IgD-negative memory B cell (primary cell): Measurements from ENCODE around the gene TFF2. TPM values are rescaled to one million over a fixed set of nuclear protein-coding genes. Genes with fewer than 3 reads are reported as not detected.

Source experiments
- H3K27ac Mint-ChIP-seq, 3 donors: one replicate each; pipeline ENCODE4 v1.8.0; 2020 to 2022; ENCODE audit warnings: mild to moderate bottlenecking in 3 of 3, mixed read lengths in 3 of 3, moderate library complexity in 1 of 3
- H3K27me3 Mint-ChIP-seq: one replicate; pipeline ENCODE4 v1.8.0; 2021; ENCODE audit warnings: mixed read lengths
- H3K36me3 Mint-ChIP-seq: one replicate; pipeline ENCODE4 v1.8.0; 2020; ENCODE audit warnings: mild to moderate bottlenecking, mixed read lengths
- H3K4me1 Mint-ChIP-seq, 3 donors: one replicate each; pipeline ENCODE4 v1.8.0; 2020 to 2022; ENCODE audit warnings: mixed read lengths in 3 of 3, mild to moderate bottlenecking in 1 of 3
- H3K4me3 Mint-ChIP-seq, 4 donors: one replicate each; pipeline ENCODE4 v1.8.0; 2020 to 2022; ENCODE audit warnings: mild to moderate bottlenecking in 4 of 4, mixed read lengths in 4 of 4, moderate library complexity in 3 of 4
- H3K9me3 Mint-ChIP-seq, 3 donors: one replicate each; pipeline ENCODE4 v1.8.0; 2020 to 2021; ENCODE audit warnings: mixed read lengths in 3 of 3, mild to moderate bottlenecking in 1 of 3
- polyA plus RNA-seq: library from polyadenylated mRNA; unstranded; fragments of 300-500 nt; fragmentation: Illumina TruSeq; gene quantifications from one replicate; pipeline ENCODE4 v1.2.3, GENCODE V29; 2021

The TFF2 gene
- polyA plus RNA-seq, 1 donor from 2014 or later = not detected

DNA sequence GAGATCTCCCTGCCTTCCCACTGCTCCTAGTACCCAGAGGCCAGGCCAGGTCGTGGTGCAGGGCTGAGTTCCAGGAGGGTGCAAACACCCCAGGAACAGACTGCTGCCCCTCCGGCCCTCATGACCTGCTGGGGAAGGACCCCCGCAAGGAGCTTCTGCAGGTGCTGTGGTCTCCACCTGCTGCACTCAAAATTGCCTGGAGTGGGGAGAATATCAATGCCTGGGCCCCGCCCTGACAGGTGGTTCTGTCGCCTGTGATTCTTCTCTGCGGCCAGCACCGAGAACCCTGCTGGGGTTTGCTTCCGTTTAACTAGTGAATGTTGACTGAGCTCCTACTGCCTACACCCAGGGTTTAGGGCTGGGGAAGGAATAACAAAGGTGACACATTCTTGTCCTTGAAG, 33.5 kb downstream of the TFF2 start:
- H3K27me3 Mint-ChIP-seq = no peaks in the 10 kb centered on the region
- H3K4me1 Mint-ChIP-seq = peaks cover 7 to 10% (median 8%) of the 10 kb centered on the region in 3 donors
- H3K36me3 Mint-ChIP-seq = no peaks in the 10 kb centered on the region
- no peak overlapping the region for H3K27ac Mint-ChIP-seq
- peak overlapping the region in 1 of 4 donors; percentile 65 for H3K4me3 Mint-ChIP-seq
- no peaks in the 10 kb centered on the region for H3K9me3 Mint-ChIP-seq

DNA sequence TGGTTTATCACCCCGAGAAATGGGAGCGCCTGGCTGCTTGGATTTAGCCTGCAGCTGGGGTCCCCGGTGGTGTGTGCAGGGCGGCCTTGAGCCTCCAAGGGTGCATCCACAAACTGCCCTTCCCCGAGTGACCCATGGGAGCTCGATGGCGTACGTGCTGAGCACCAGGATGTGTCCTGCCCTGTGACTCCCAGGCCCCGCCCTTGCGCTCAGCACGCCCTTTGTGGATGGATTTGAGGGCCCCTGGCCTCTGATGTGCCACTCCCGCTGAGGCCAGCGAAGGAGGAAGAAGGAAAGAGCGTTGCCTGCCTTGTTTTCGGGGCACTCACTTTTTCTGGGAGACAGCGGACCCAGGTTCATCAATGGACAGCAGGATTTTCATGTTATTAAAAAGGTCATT, 33.9 kb downstream of the TFF2 start:
- Mint-ChIP-seq H3K4me3 (no peak overlapping the region), H3K9me3 (no peaks in the 10 kb centered on the region), H3K4me1 (peaks cover 7 to 10% (median 8%) of the 10 kb centered on the region in 3 donors), H3K36me3 (no peaks in the 10 kb centered on the region), H3K27ac (no peak overlapping the region), H3K27me3 (no peaks in the 10 kb centered on the region)

- Mint-ChIP-seq H3K4me3 (no peak within 1 kb of the TSS), H3K9me3 (no peaks in the 10 kb centered on the region), H3K27ac (no peak within 1 kb of the TSS), H3K27me3 (no peaks in the 10 kb centered on the region), H3K36me3 (no peaks in the 10 kb centered on the region), H3K4me1 (peaks cover 7 to 10% (median 8%) of the 10 kb centered on the region in 3 donors)
Measured at GRCh38 chr21:42315296-42315891, 35.4 kb downstream of the TFF2 start, which contains the start of gene TFF3. TSS of gene TFF3 (minus strand) at chr21:42315409. CDS start at chr21:42315374, 35 bp downstream.

GRCh38 chr21:42314616-42315295, 36.0 kb downstream of the TFF2 start:
- Mint-ChIP-seq H3K36me3 (no peaks in the 10 kb centered on the region), H3K4me1 (peaks cover 7 to 10% (median 8%) of the 10 kb centered on the region in 3 donors), H3K27ac (no peak overlapping the region), H3K27me3 (no peaks in the 10 kb centered on the region), H3K9me3 (no peaks in the 10 kb centered on the region), H3K4me3 (no peak overlapping the region)

- Mint-ChIP-seq H3K4me1 (peaks cover 1 to 4% (median 2%) of the 10 kb centered on the region in 3 donors), H3K27ac (no peak overlapping the region), H3K27me3 (peaks cover 4% of the 10 kb centered on the region), H3K36me3 (no peaks in the 10 kb centered on the region), H3K4me3 (no peak overlapping the region), H3K9me3 (no peaks in the 10 kb centered on the region)
Measured at GRCh38 chr21:42313501-42313969, 37.3 kb downstream of the TFF2 start.

DNA sequence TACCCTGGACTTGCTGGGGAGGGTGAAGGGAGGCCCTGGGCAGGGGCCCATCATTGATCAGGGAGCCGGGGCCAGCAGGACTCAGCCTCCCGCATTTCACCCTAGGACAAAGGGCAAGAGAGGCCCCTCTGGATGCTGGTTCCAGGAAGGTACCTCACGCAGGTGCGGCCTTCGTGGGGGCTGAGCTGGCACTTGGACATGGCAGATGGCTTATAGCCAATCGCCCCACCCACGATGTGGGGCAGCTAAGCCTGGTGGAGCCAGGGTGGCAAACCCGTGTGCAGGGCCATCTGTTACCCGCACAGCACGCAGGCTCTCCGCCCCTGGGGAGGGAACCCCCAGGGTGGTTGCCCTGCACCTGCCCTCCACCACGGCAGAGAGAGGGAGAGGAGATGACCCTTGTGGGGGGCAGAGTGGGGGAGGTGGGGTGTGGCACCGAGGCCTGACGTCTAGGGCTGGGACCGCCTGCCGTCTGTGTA, 38.1 kb downstream of the TFF2 start:
- Mint-ChIP-seq H3K36me3 (no peaks in the 10 kb centered on the region), H3K27me3 (peaks cover 6% of the 10 kb centered on the region), H3K9me3 (no peaks in the 10 kb centered on the region), H3K27ac (no peak overlapping the region), H3K4me1 (peaks cover 0 to 4% (median 0%) of the 10 kb centered on the region in 3 donors), H3K4me3 (no peak overlapping the region)

DNA sequence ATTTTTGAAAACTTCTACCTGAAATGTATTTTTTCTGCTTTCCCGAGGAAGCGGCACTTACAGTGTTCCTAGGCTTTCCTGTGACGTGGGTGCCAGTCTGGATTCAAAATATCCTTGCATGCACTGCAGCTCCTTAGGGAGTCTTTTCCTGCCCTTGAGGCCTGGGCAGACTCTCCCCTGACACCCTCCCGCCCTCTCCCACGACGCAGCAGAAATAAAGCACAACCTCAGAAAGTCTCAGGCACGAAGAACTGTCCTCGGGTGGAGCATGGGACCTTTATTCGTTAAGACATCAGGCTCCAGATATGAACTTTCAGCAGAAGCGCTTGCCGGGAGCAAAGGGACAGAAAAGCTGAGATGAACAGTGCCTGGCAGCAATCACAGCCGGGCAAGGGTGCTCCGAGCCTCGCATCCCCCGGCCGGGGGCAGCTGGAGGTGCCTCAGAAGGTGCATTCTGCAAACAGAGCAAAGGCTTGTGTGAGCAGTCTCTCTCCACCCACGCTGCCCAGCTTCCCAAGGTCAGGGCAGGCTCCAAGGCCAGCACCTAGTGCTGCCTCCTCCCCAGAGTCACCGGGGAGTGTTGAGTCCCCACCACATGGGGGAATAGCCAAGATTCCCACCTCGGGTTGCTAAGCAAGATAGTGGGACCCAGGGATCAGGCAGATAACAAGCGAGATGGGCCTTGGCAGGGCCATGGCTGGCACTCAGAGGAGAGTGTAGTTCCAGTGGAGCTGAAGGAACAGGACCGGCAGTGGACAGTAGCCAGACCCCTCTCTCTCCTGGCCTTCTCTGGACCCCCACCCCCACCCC, 38.8 kb downstream of the TFF2 start:
- Mint-ChIP-seq H3K36me3 (no peaks in the 10 kb centered on the region), H3K9me3 (no peaks in the 10 kb centered on the region), H3K27me3 (peaks cover 12% of the 10 kb centered on the region), H3K27ac (peak overlapping the region in 1 of 3 donors; percentile 43), H3K4me3 (no peak overlapping the region), H3K4me1 (peaks cover 0 to 4% (median 0%) of the 10 kb centered on the region in 3 donors)

DNA sequence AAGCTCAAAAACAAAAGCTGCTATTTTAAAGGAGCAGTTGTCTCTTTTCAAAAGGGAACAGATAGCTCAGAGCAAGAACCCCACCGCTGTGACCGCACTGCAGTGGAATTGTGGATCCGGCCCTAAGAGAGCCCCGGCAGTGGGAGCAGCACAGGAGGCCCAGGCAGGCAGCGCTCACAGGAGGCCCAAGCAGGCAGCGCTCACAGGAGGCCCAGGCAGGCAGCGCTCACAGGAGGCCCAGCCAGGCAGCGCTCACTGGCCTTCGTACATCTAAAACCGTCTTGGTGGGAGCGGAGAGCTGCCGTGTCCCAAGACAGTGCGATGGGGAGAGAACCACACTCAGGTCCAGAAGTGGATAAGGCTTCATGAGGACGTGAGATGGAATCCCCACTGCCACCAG, 39.6 kb downstream of the TFF2 start:
- H3K27me3 Mint-ChIP-seq = peaks cover 18% of the 10 kb centered on the region
- H3K36me3 Mint-ChIP-seq = no peaks in the 10 kb centered on the region
- H3K4me3 Mint-ChIP-seq = no peak overlapping the region
- H3K4me1 Mint-ChIP-seq = peaks cover 0 to 4% (median 0%) of the 10 kb centered on the region in 3 donors
- peak overlapping the region in 1 of 3 donors; percentile 43 for H3K27ac Mint-ChIP-seq
- no peaks in the 10 kb centered on the region for H3K9me3 Mint-ChIP-seq

- Mint-ChIP-seq H3K27me3 (peaks cover 24% of the 10 kb centered on the region), H3K27ac (peak overlapping the region in 1 of 3 donors; percentile 68), H3K36me3 (no peaks in the 10 kb centered on the region), H3K4me1 (peaks cover 0 to 4% (median 0%) of the 10 kb centered on the region in 3 donors), H3K4me3 (peak overlapping the region in 1 of 4 donors; percentile 28), H3K9me3 (no peaks in the 10 kb centered on the region)
Measured at GRCh38 chr21:42310411-42311001, 40.3 kb downstream of the TFF2 start.

DNA sequence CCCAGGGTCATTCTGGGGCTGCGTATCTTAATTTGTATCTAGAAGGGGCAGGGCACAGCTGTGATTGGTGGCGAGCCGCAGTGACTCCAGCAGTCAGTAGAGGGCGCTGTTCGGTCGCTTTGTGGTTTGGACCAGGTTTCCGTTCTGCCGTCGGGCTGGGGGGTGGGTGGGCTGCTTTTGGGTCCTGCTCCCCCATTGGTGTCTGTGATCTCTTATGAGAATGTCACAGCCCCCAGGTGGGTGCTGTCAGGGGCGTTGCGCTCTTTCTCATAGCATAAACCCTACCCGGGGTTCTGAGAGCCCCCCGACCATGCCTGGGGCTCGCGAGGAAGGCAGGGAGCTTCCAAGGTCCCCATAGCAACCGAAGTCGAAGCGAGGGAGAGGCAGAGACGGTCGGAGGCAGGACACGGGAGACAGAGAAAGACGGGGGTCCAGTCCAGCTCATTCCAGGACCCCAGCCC, 41.0 kb downstream of the TFF2 start:
- peaks cover 29% of the 10 kb centered on the region for H3K27me3 Mint-ChIP-seq
- no peaks in the 10 kb centered on the region for H3K36me3 Mint-ChIP-seq
- H3K27ac Mint-ChIP-seq = peak overlapping the region in 2 of 3 donors; percentile 4 to 68
- H3K4me3 Mint-ChIP-seq = no peak overlapping the region
- no peaks in the 10 kb centered on the region for H3K9me3 Mint-ChIP-seq
- peaks cover 0 to 4% (median 0%) of the 10 kb centered on the region in 3 donors for H3K4me1 Mint-ChIP-seq

DNA sequence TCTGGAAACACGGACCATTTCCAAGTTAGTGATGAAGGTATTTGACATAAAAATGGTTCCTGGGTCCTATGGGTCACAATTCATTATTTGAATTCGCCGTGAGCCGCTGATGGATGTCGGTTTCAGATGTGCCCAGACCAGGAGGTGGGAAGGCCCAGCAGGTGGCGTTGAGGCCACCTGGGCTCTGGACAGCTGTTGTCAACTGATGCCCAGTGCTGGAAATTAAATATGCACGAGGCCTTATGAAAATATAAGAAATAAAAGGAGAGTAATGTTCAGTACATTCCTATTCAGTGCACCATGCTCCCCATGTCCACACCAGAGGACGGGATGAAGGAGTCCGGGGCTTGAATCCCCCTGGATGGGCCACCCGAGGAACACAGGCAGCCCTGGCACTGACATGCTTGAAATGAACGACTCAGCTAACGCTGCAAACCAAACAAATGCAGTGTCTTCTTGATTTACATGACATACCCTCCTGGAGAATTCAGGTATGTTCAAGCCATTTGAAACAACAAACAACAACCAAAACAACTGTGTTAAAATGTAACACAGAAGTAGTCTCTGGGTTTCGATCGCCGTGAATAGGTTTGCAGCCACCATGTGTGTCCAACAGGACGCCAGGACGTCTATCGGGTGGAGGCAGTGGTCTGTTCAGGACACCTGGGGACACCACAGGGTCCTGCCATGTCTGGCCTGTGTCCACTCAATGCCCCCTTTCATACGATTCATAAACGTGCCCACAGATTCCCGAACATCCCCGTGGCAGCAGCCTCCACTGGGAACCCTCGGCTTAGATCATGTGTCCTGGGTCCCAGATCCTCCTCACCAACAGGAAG, 41.7 kb downstream of the TFF2 start:
- Mint-ChIP-seq H3K4me3 (no peak overlapping the region), H3K9me3 (no peaks in the 10 kb centered on the region), H3K27ac (peak overlapping the region in 1 of 3 donors; percentile 4), H3K27me3 (peaks cover 32% of the 10 kb centered on the region), H3K36me3 (no peaks in the 10 kb centered on the region), H3K4me1 (peaks cover 0 to 4% (median 0%) of the 10 kb centered on the region in 3 donors)

DNA sequence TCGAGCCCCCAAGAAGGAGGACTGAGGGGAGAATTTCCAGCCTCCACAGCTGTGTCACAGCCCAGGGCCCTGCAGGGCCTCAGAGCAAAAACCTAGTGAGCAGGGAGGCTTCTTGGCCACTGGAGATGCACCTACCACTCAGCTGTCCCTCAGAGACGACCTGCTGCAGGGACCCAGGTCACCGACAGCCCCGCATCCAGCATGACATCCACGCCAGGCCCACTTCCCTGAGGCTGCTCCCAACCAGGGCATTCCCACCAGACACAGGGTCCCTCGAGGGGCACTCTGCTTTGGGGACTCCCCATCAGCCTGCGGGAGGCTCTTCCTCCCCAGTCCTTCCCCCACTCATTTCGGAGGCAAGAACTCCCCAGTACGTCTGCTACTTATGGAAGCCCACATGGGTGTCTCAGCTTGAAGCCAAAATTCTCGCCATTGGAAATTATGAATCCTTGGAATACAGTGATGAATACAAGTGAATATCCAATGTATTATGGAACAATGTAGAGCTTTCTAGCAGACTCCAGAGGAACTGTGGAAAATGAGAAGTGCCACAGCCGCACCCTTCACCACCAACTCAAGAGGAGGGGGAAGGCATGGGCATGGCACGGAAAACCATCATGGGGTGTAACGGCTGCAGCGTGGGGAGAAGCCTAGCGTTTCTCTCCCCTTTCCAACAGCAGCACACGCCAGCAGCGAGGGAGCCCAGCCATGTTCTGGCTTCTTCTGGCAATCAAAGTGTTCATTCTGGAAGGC, 42.5 kb downstream of the TFF2 start:
- Mint-ChIP-seq H3K9me3 (no peaks in the 10 kb centered on the region), H3K4me1 (peaks cover 0 to 4% (median 0%) of the 10 kb centered on the region in 3 donors), H3K27ac (no peak overlapping the region), H3K4me3 (no peak overlapping the region), H3K27me3 (peaks cover 34% of the 10 kb centered on the region), H3K36me3 (no peaks in the 10 kb centered on the region)

DNA sequence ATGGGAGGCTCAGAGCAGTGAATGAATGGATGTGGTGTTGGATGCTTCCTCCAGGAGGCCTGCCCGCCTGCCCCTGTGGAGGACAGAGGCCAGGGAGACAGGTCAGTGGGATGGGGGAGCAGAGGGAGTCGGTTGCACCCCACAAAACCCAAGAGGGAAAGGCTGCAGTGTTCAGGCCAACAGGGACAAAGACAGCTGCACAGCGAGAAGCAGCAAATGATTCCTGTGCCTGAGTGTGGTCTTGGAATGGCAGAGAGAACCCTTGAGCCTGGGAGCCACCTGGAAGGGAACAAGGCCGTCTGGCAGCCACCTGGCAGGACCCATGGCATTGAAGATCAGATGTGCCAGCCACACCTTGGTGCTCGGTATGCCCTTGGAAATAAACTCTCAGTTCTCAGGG, 43.7 kb downstream of the TFF2 start:
- Mint-ChIP-seq H3K9me3 (no peaks in the 10 kb centered on the region), H3K4me1 (peaks cover 0 to 4% (median 0%) of the 10 kb centered on the region in 3 donors), H3K27ac (no peak overlapping the region), H3K4me3 (peak overlapping the region in 1 of 4 donors; percentile 32), H3K27me3 (peaks cover 34% of the 10 kb centered on the region), H3K36me3 (no peaks in the 10 kb centered on the region)
